HG03565 (cell line): Measurements from ENCODE around the gene ADAM10.

Experiments
- ATAC-seq: cut with Tn5 transposase; IDR thresholded peaks from one replicate; pipeline ENCODE4 v1.9.1; 2021; ENCODE audit warnings: mild to moderate bottlenecking, moderate library complexity; ENCODE audit not compliant: unreplicated experiment

The ADAM10 gene

DNA sequence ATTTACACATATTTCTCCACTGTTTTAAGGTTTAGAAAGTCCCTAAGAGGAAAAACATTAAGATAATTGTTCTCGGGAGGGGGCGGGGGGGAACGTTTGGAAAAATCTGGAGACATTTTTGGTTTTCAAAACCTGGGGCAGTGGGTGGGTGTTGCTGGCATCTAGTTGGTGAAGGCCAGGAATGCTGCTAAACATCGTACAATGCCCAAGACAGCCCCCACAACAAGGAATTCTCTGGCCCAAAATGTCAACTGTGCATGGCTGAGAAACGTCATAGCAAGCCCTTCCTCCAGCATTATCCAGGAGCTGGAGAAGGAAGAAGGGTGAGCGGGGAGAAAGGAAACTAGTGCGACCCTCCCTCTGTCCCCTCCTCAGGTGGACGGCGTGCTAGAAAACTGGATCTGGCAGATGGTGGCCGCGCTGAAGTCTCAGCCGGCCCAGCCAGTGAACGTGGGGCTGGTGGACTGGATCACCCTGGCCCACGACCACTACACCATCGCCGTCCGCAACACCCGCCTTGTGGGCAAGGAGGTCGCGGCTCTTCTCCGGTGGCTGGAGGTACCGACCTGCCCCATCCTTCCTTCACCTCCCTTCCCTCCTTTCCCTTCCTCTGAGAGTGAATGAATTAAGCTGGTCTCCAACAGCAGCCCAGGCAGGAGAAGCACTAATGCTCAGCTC is 208.0 kb downstream of the ADAM10 start:
- ATAC-seq = no peak

DNA sequence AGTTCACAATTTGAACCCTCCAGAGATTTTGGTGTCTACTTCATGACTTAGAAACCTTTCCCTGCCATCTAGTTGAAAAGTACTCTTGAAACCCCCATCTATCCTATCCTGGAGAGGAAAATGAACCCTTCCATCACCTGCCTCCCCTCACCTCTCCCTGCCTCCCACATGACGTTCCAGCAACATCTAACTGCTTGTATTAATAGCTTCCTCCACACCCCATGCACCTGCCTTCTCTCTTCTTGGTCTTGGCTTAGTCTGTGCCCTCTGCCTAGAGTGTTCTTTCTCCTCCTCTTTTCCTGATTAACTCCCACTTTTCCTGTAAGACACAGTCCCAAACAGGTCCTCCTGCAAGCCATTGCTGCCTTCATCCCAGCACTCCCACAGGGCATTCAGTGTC is 210.0 kb downstream of the ADAM10 start:
- no peak for ATAC-seq

DNA sequence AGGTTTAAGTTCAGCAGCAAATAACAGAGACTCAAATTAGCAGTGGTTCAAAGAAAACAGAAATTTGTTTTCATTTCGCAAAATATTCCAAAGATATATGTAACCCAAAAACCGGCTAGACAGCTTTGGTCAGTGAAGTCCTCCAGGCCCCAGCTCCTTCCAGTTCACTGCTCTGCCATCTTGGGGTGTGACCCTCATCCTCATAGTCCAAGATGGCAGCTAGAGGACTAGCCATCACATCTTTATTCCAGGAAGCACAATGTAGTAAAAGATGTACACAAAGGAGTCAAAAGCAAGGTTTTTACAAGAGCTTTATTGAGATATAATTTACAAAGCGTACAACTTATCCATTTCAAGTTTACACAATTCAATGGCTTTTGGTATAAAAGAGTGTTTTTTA is 210.6 kb downstream of the ADAM10 start:
- ATAC-seq = no peak
